ENCODE results near the gene STARD3NL.

Gene STARD3NL

GRCh38 chr7:38276096-38276877 lies 98.2 kb downstream of the STARD3NL start:
- H3K9me3 Mint-ChIP-seq: no peaks in the 10 kb centered on the region
- H3K27ac Mint-ChIP-seq: no peak overlapping the region
- H3K4me1 Mint-ChIP-seq: no peaks in the 10 kb centered on the region
- no peaks in the 10 kb centered on the region for H3K36me3 Mint-ChIP-seq
- no peak for DNase-seq
- no peaks in the 10 kb centered on the region for H3K27me3 Mint-ChIP-seq
- H3K4me3 Mint-ChIP-seq: no peak overlapping the region
- no peak for ATAC-seq (replicated peaks)

- Mint-ChIP-seq H3K27ac (no peak overlapping the region), H3K9me3 (no peaks in the 10 kb centered on the region), H3K36me3 (no peaks in the 10 kb centered on the region), H3K27me3 (peaks cover 6 to 10% of the 10 kb centered on the region in 2 donors), H3K4me1 (peaks cover 0 to 7% of the 10 kb centered on the region in 2 donors), H3K4me3 (no peak overlapping the region)
- no peak for DNase-seq
- no peak for ATAC-seq (replicated peaks)
Observed at GRCh38 chr7:38280000-38280399, 102.0 kb downstream of the STARD3NL start.

Measured in stimulated activated naive B cell treated with anti-CD40 and anti-IgM and Interleukin-4, amounts not matched to agents 10 μg/mL and 1 μg/mL and 100 μg/mL, for 72 hours (primary cell).